Progenitor cell of endocrine pancreas (in vitro differentiated cells): Measurements from ENCODE around the gene LGALS13. TPM values are rescaled to one million over a fixed set of nuclear protein-coding genes. Genes with fewer than 3 reads are reported as not detected.
"Not testable (repeated sequence)": the region's sequence is repeated elsewhere in the genome, so short reads cannot be mapped to it uniquely, and the experiment has no call there.

Experiments used
- DNase-seq: peaks from one replicate; pipeline ENCODE4 v3.0.0; 2021; ENCODE audit warnings: low spot score; ENCODE audit not compliant: unreplicated experiment
- H3K27ac Mint-ChIP-seq: 2 replicates; pipeline ENCODE4 v1.8.0; 2021; ENCODE audit warnings: mild to moderate bottlenecking, moderate library complexity, mixed read lengths
- H3K27me3 Mint-ChIP-seq: 2 replicates; pipeline ENCODE4 v1.8.0; 2021; ENCODE audit warnings: mixed read lengths
- H3K36me3 Mint-ChIP-seq: 2 replicates; pipeline ENCODE4 v1.8.0; 2022; ENCODE audit warnings: mixed read lengths; ENCODE audit not compliant: insufficient read depth
- H3K4me1 Mint-ChIP-seq: 2 replicates; pipeline ENCODE4 v1.8.0; 2021; ENCODE audit warnings: low read depth, mixed read lengths
- H3K4me3 Mint-ChIP-seq: 2 replicates; pipeline ENCODE4 v1.8.0; 2021; ENCODE audit warnings: low read depth, mild to moderate bottlenecking, moderate library complexity, mixed read lengths
- H3K9me3 Mint-ChIP-seq: 2 replicates; pipeline ENCODE4 v1.8.0; 2021; ENCODE audit warnings: low read depth, mixed read lengths
- CTCF ChIP-seq: fragments of 200-600 bp; sonication (generic); IDR thresholded peaks from one replicate; pipeline ENCODE4 v1.5.0; 2021; ENCODE audit warnings: antibody characterized with exemption, mild to moderate bottlenecking; ENCODE audit not compliant: unreplicated experiment
- total RNA-seq: library from RNA; stranded (reverse); gene quantifications from 2 replicates; pipeline ENCODE4 v1.2.1, GENCODE V29; 2021

Gene LGALS13
- total RNA-seq, 1 donor from 2014 or later: not detected

GRCh38 chr19:39613597-39613996 lies 11.3 kb downstream of the LGALS13 start:
- Mint-ChIP-seq H3K27ac (no peak overlapping the region), H3K4me1 (no peaks in the 10 kb centered on the region), H3K9me3 (peaks cover 23% of the 10 kb centered on the region), H3K27me3 (peaks cover 8% of the 10 kb centered on the region), H3K36me3 (no peaks in the 10 kb centered on the region), H3K4me3 (no peak overlapping the region)
- TF ChIP-seq CTCF: no peak
- no peak for DNase-seq

GRCh38 chr19:39617745-39618144 lies 15.4 kb downstream of the LGALS13 start:
- Mint-ChIP-seq H3K4me3 (no peak overlapping the region), H3K27ac (no peak overlapping the region), H3K4me1 (no peaks in the 10 kb centered on the region), H3K9me3 (peaks cover 14% of the 10 kb centered on the region), H3K27me3 (peaks cover 38% of the 10 kb centered on the region), H3K36me3 (no peaks in the 10 kb centered on the region)
- no peak for TF ChIP-seq CTCF
- no peak for DNase-seq

GRCh38 chr19:39623946-39624345 lies 21.6 kb downstream of the LGALS13 start:
- Mint-ChIP-seq H3K27ac (no peak overlapping the region), H3K27me3 (peaks cover 46% of the 10 kb centered on the region), H3K36me3 (no peaks in the 10 kb centered on the region), H3K4me1 (no peaks in the 10 kb centered on the region), H3K4me3 (no peak overlapping the region), H3K9me3 (no peaks in the 10 kb centered on the region)
- TF ChIP-seq CTCF: no peak
- no peak for DNase-seq

GRCh38 chr19:39627631-39628030 lies 25.3 kb downstream of the LGALS13 start:
- H3K27ac Mint-ChIP-seq, H3K4me1 Mint-ChIP-seq, H3K4me3 Mint-ChIP-seq, H3K36me3 Mint-ChIP-seq, H3K9me3 Mint-ChIP-seq, DNase-seq: not testable (repeated sequence)
- peaks cover 16% of the 10 kb centered on the region for H3K27me3 Mint-ChIP-seq

GRCh38 chr19:39631178-39631577 lies 28.9 kb downstream of the LGALS13 start:
- H3K27me3 Mint-ChIP-seq: peaks cover 21% of the 10 kb centered on the region

More at GRCh38 chr19:39631178-39631577, 28.9 kb downstream of the LGALS13 start:
- Mint-ChIP-seq H3K36me3 (no peaks in the 10 kb centered on the region), H3K27ac (no peak overlapping the region), H3K9me3 (peaks cover 5% of the 10 kb centered on the region), H3K4me1 (no peaks in the 10 kb centered on the region), H3K4me3 (no peak overlapping the region)
- TF ChIP-seq CTCF: no peak
- DNase-seq: no peak
